Heart left ventricle (tissue), 13 donors: Measurements from ENCODE around the gene ALK.

ENCODE experiments used
- POLR2A ChIP-seq, 2 donors: fragments of 450-650 bp; IDR thresholded peaks; one replicate each; pipeline ENCODE4 v1.6.1; 2017; ENCODE audit warnings: antibody characterized with exemption in 2 of 2, mild to moderate bottlenecking in 2 of 2, moderate library complexity in 2 of 2
- TF ChIP-seq, protein P1 (sequence below), 12 donors: fragments of 200-600 bp; sonication (generic) in 4 of 12; IDR thresholded peaks; one replicate each; pipeline versions ENCODE4 v1.5.0 to v1.8.0; 2018 to 2022; ENCODE audit warnings: antibody characterized with exemption in 12 of 12, mild to moderate bottlenecking in 5 of 12
- donor health status: ischemic (EF 13 %, LVEDD 7.1; RV severe dilation, severe dysfunction).
- donor health status: DM: no; HTN: yes; CAD: no.
- donor health status: DM: no; HTN: no; CAD: no.
- donor health status: ischemic (EF 25% LVEDD 6.9; RV normal size, moderate dysfunction).
- donor health status: ischemic (EF 25% LVEDD 5.7; RV mildly dilated, moderate dysfunction).
- donor health status: ischemic (EF 35%, LVEDD 5.7; RV mildly dilated, moderate dysfunction).
- donor health status: nonischemic (EF 11% LVEDD 7.7; RV severe dilation, severe dysfunction).
- donor health status: DM: yes; HTN: yes; CAD: no.
- donor health status: PGD.
- donor health status: ischemic (EF 29% LVEDD 5.4; RV normal size, mild dysfunction).
- donor health status: nonischemic (EF 23%, LVEDD 6.1; RV moderate dilation, normal function).

DNA sequence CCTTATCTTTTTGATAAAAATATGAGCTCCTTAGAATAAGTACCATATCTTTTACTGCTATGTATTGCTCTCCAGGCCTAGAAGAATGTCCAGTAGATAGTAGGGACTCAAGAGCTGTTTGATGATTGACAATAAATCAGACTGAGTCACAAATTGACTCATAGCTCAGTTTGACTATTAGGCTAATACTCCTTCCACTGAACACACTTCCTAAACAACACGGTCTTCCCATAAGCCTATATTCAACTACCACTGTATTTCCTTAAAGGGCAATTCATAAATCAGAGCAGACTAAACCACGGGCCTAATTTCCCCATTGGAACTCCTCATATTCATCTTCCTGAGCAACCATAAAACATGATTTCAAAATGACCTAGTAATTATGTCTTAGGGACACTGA, 258.5 kb downstream of the ALK start:
- TF ChIP-seq, protein P1, sequence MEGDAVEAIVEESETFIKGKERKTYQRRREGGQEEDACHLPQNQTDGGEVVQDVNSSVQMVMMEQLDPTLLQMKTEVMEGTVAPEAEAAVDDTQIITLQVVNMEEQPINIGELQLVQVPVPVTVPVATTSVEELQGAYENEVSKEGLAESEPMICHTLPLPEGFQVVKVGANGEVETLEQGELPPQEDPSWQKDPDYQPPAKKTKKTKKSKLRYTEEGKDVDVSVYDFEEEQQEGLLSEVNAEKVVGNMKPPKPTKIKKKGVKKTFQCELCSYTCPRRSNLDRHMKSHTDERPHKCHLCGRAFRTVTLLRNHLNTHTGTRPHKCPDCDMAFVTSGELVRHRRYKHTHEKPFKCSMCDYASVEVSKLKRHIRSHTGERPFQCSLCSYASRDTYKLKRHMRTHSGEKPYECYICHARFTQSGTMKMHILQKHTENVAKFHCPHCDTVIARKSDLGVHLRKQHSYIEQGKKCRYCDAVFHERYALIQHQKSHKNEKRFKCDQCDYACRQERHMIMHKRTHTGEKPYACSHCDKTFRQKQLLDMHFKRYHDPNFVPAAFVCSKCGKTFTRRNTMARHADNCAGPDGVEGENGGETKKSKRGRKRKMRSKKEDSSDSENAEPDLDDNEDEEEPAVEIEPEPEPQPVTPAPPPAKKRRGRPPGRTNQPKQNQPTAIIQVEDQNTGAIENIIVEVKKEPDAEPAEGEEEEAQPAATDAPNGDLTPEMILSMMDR (IDR thresholded peaks at IDR 0.05) = no peak
- TF ChIP-seq POLR2A (IDR thresholded peaks at IDR 0.05) = no peak
